ENCODE data around the gene CRMP1.

The CRMP1 gene

GRCh38 chr4:5893004-5893580 lies at the start of gene CRMP1:
TSS of gene CRMP1 (minus strand) at chr4:5893086. CDS start at chr4:5892969, 117 bp downstream.
- peak; percentile 64 for DNase-seq

DNA sequence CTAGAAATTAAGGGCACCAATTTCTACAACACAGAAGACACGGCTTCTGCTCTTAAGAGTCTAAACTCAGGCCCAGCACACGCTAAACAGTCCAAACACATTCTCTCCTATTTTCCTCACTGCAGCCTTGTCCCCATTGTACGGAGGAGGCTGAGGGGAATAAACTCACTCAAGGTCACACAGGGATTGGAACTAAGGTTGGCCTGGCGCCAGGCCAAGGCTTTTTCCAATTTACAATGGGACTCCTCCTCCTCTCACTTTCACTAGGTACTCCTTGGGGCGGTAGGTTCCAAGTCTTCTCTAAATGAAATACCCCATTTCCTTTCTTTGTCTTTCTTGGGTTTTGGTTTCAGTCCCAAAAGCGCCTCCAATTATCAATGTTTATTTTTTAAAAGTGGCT lies 48.7 kb upstream of the CRMP1 start:
- no peak for DNase-seq

DNA sequence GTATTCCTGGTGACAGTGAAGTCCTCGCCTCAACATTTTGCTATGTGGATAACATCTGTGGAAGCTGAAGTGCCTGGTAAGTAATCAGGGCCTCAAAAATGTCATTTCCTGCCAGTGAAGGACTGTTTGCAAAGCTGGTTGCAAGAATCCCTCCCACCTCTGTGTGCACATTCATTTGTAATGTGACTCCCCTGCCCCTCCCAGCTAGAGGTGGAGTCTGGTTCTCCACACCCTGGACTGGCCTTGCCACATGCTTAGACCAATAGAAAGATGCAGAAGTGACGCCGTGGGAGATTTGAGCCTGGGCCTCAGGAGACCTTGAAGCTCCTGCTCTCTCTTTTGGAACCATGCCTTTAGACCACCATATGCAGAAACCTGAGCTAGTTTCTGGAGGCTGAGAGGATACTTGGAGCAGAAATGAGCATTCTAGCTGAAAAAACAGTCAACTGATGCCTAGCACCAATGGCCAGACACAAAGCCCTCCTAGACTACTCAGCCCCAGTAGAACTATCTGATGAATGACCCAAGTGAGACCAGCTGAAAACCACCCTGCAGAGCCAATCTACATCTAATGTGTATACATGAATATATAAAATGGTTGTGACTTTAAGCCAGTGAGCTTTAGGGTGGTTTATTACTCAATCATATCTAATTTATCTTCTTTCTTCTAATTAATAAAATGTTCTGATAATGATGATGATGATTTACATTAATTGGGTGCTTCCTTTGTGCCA lies 47.8 kb upstream of the CRMP1 start:
- DNase-seq: peak; percentile 94

DNA sequence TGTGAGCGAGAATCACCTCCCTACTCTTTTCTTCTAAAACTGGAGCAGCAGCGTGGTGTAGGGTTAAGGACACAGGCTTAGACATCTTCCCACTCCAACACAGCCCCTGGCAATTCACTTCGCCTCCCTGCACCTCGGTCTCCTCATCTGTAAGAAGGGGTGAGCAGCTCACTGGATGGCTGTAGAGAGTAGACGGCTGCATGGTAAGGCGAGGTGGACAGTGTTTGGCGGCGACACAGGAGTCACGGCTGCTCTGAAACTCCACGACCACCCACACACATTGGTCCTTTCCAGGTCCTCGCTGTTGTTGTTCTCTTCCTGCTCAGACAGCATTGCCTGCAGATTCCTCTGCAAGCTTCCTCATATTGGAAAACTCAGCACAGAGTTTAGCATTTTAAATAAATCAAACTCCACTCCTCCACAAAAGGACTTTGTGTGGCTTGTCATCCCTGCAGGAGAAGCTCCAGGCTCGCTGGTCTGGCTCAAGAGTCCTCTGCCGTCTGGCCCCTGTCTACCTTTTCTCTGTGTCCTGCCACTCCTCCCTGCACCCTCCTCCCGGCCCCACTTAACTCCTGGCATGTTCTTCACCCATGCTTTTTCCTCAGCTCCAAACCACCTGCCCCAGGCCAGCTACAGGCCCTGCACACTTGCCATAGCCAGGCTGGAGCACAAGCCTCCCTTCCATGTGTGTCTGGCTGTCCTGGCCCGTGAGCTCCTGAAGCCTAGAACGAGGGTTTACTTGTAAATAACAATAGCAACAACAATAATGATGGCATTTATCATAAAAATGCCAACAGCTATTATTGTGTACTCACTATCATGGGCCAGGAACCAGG lies 41.3 kb upstream of the CRMP1 start:
- no peak for DNase-seq

- DNase-seq: no peak
These were observed 40.2 kb upstream of the CRMP1 start for GRCh38 chr4:5933116-5933515.

- DNase-seq: peak; percentile 84
These were observed 39.2 kb upstream of the CRMP1 start for GRCh38 chr4:5932035-5932568.

DNA sequence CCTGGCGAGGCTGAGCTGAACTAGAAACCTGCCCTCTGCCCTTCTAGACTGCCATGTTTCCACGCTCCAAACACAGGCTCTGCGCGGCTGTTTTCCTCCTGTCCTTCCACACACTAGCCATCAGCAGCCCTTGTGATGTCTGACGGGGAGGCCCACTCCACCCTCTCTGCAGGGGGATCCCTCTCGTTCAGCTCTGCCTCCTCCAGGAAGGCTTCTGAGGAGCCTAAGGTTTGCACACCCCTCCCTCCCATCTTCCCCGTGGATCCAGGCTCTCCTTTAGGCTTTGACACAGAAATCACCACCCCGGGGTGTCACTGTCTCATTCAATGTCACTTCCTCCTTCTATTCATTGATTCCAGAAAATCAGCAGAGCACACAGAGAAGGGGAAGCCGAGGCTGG lies 38.6 kb upstream of the CRMP1 start:
- no peak for DNase-seq

DNA sequence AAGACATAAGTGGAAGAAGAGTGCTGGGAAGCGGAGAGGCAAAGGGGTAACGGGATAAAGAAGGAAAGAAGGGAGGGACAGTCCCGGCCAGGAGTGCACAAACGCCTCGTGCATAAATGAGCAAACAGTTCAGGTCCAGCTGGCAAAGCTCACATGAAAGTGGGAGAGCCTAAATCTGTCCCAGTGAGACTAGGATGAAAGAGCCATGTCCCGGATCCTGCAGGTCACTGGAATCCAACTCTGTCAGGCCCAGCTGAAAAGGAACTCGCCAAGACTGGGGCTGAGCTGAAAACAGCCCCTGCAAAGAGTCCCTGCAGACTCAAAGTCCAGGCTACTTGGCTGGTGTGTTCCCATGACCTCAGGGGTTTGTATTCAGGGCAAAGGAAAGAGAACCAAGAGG lies 38.0 kb upstream of the CRMP1 start:
- no peak for DNase-seq

- DNase-seq: no peak
These were observed 37.6 kb upstream of the CRMP1 start for GRCh38 chr4:5930456-5930855.

DNA sequence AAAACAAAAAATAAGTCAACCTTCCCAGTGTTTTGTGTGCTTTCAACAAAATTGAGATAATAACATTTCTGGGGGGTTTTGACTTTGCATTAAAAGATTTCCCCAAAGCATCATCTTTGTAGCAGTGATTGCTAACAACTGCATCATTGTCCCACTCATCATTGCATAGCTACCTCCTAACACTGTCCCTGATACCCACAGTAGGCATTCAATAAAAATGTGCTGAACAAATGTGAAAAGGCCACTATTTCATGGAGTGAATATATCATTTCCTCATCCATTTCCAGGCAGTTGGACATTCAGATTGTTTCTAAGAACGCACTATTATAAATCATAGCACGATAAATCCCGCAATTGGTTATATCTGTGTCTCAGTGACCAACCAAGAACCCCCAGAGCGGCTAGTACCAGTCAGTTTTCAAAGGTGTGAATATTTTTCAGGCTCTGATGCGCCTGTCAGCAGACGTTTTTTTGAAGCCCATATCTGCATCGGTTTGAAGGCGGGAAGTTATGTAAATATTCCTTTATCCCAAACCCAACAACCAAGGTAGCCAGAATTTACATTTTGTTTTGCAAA lies 36.0 kb upstream of the CRMP1 start:
- no peak for DNase-seq

DNA sequence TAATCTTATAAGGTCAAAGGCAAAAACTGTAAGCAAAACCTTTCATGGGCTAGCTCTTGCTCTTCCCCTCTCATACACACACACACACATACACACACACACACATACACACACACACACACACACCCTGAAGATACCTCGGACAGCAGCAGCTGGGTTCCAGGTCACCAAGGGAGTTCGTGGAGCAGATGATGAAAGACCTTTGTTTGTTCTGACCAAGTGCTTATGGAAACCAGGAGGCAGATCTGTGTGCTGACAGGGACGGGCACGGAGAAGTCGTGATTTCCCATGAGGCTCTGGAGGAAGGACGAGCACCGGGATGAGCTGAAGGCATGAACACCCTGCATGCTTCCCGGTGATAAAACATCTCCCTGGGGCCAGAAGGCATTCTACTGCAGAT lies 35.4 kb upstream of the CRMP1 start:
- DNase-seq: no peak

GRCh38 chr4:5927747-5928146 lies 34.9 kb upstream of the CRMP1 start:
- DNase-seq: no peak

- no peak for DNase-seq
These were observed 34.2 kb upstream of the CRMP1 start for GRCh38 chr4:5927116-5927515.

GRCh38 chr4:5926598-5926997 lies 33.7 kb upstream of the CRMP1 start:
- DNase-seq: no peak

- DNase-seq: no peak
These were observed 32.7 kb upstream of the CRMP1 start for GRCh38 chr4:5925419-5926200.

DNA sequence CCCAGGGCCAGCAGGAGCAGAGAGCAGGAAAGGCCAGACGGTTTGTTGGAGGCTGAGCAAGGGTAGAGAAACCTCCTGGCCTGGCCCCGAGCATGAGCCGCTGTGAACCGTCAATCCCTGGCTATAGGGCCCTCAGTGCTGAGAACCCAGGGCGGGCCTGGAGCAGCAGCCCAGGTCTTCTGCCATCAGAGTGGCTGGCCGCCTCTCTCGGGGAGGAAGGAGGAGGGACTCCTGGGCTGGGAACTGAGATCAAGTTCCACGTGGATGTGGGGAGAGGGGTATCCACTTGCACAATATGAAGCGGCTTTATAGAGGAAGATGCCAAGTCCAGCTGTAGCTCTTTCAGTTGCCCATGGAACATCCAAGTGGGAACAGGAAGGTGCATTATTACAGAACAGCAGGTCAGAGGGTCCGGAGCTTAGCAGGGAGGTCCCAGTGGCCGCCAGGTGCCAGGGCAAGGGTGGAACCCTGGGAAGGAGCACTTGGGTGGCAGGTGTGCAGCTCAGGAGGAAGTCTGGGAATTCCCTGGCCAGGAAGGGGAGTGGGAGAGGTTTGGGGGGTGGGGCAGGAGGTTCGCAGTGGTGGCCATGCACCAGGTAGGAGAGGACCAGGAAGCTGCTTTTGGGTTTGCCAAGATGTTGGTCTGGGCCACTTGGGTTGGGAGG lies 31.7 kb upstream of the CRMP1 start:
- no peak for DNase-seq

DNA sequence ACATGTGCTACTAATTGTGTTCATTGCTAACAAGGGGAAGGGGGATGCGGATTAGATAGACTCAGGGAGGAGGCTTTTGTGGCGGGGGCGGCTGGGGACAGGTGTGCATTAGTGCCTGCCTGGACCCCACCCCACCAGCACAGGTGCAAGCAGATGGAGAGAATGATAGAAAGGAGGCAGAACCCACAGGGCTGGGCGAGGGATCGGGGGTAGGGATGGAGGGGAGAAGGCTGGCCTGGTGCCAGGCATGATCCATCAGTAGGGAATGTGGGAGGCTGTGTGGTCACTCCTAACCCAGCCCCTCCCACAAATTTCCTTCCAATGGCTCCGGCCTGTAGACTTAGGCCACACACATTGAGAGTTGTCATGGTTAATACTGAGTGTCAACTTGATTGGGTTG lies 30.5 kb upstream of the CRMP1 start:
- DNase-seq: no peak

- DNase-seq: no peak
These were observed 29.7 kb upstream of the CRMP1 start for GRCh38 chr4:5922556-5922955.

DNA sequence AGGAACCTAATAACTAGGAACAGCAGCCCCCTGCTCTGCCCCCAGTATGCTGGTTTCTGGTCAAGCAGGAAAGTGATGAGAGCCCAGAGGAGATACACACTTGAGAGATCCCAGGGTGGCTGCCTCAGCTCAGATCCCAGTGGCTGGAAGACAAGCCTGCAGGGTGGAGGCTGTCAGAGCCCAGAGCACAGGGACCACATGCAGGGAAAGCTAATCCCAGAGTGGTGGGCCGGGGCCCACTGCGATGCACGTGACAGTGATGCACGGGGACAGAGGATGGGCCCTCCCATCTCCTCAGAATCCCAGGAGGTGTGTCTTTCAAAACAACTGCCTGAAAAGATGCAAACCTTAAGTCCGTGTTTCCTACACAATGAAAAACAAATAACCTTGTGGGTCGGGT lies 29.1 kb upstream of the CRMP1 start:
- no peak for DNase-seq

DNA sequence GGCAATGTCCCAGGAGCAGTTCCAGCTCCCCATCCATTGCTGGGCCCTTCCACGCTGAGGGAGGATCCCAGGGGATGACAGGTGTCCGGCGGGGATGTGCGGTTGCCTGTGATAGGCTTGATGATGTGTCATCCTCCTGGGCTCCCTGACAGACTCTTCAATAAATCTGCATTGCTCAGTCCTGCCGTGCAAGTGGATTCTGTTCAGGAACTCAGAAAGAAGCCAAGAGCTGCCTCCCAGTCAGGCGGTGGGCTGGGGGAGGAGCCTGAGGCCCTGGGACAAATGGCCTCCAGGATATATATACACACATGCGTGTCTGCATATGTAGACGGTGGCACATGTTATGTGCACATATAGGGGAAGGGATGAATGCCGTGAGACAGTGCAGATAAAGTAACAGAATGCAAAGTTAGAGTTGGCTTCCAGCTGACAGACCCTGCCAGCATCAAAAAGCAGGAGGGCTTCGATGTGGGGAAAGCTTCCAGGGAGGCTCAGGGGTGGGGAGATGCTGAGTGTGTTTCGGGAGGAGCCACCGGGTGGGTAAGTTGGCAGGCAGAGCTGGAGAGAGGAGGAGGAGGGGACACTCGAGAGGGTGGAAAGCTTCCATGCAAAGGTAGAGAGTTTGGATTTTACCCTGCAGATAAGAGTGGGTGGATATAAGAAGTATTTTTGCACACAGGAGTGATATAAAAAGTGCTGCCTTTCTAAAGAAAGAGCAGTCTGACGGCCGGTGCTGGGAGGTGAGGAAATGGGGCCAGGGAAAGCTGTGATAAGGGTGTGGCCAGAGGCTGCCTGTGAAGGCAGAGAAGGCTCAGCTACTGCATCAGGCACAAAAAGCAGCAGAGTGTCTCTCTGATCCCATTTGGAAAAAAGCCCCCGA lies 28.5 kb upstream of the CRMP1 start:
- DNase-seq: no peak

GRCh38 chr4:5919571-5919970 lies 26.7 kb upstream of the CRMP1 start:
- no peak for DNase-seq

Measured in NCI-H510A (cell line).